HepG2 (cell line): ENCODE measurements around the gene ADGRG1. TPM values are rescaled to one million over a fixed set of nuclear protein-coding genes. Genes with fewer than 3 reads are reported as not detected.

Experiments used
- BRCA1 ChIP-seq: sonication (generic); formaldehyde crosslinking; IDR thresholded peaks from 2 replicates; pipeline ENCODE4 v1.4.0; 2020; ENCODE audit warnings: missing genetic modification reagents
- CBX5 ChIP-seq: sonication (generic); formaldehyde crosslinking; IDR thresholded peaks from 2 replicates; pipeline ENCODE4 v1.4.0; 2020; ENCODE audit warnings: missing genetic modification reagents, borderline replicate concordance
- NONO ChIP-seq, 2 experiments: fragments of 450-650 bp in 1 of 2; sonication (generic) in 1 of 2; formaldehyde crosslinking in 1 of 2; IDR thresholded peaks in 1 of 2; conservative IDR thresholded peaks in 1 of 2; 2 replicates each; pipeline versions ENCODE4 v1.6.1 to v1.8.0; 2017 to 2022; ENCODE audit warnings: mild to moderate bottlenecking in 1 of 2, missing genetic modification reagents in 1 of 2, moderate library complexity in 1 of 2
- REXO4 ChIP-seq: sonication (generic); formaldehyde crosslinking; IDR thresholded peaks from 2 replicates; pipeline ENCODE4 v1.8.0; 2022; ENCODE audit warnings: missing genetic modification reagents, mild to moderate bottlenecking, borderline replicate concordance
- TBL1XR1 ChIP-seq: fragments of 150-350 bp; IDR thresholded peaks from 2 replicates; pipeline ENCODE4 v1.6.1; 2014; ENCODE audit warnings: borderline replicate concordance, low read length; ENCODE audit not compliant: partially characterized antibody
- TBP ChIP-seq: sonication (generic); formaldehyde crosslinking; IDR thresholded peaks from 2 replicates; pipeline ENCODE4 v1.5.0; 2020; ENCODE audit warnings: missing genetic modification reagents
- polyA plus RNA-seq, 8 experiments: library from polyadenylated mRNA; depleted of rRNA in 3 of 8; stranded (reverse) in 7 of 8; unstranded in 1 of 8; fragments of >200 nt; fragmentation: Illumina TruSeq in 4 of 8; extraction: Trizol in 4 of 8; gene quantifications; 2 replicates each; pipeline versions ENCODE4 v1.2.1 to v1.2.3, GENCODE V29; 2011 to 2016; ENCODE audit warnings: low read depth in 4 of 8, missing spikeins in 1 of 8, mixed read lengths in 1 of 8; ENCODE audit not compliant: insufficient read depth in 1 of 8
- total RNA-seq, 5 experiments: library from RNA; depleted of rRNA; stranded (reverse); fragments of >200 nt; fragmentation: Illumina TruSeq; extraction: Trizol; gene quantifications; 2 replicates each; pipeline ENCODE4 v1.2.3, GENCODE V29; 2016; ENCODE audit warnings: low read depth in 1 of 5
- TF ChIP-seq, protein P1 (sequence below): IDR thresholded peaks from 2 replicates; pipeline ENCODE4 v1.6.1; 2018; ENCODE audit warnings: missing genetic modification reagents, mild to moderate bottlenecking, missing compliant biosample characterization
- TF ChIP-seq, protein P2 (sequence below), 2 experiments: sonication (generic) in 1 of 2; formaldehyde crosslinking in 1 of 2; IDR thresholded peaks; 2 replicates each; pipeline versions ENCODE4 v1.6.1 to v1.9.0; 2014 to 2022; ENCODE audit warnings: antibody characterized with exemption in 1 of 2, borderline replicate concordance in 1 of 2, inconsistent platforms in 1 of 2, low read depth in 1 of 2, missing genetic modification reagents in 1 of 2
- TF ChIP-seq, protein P3 (sequence below): sonication (generic); formaldehyde crosslinking; IDR thresholded peaks from 2 replicates; pipeline ENCODE4 v1.4.0; 2020; ENCODE audit warnings: missing genetic modification reagents, borderline replicate concordance

The ADGRG1 gene
- total and polyA plus RNA-seq, 2 of the 13 experiments (the other 11 are each of a cell fraction or from before 2014, with no cell fraction given) = 2.7 to 5.9 TPM

DNA sequence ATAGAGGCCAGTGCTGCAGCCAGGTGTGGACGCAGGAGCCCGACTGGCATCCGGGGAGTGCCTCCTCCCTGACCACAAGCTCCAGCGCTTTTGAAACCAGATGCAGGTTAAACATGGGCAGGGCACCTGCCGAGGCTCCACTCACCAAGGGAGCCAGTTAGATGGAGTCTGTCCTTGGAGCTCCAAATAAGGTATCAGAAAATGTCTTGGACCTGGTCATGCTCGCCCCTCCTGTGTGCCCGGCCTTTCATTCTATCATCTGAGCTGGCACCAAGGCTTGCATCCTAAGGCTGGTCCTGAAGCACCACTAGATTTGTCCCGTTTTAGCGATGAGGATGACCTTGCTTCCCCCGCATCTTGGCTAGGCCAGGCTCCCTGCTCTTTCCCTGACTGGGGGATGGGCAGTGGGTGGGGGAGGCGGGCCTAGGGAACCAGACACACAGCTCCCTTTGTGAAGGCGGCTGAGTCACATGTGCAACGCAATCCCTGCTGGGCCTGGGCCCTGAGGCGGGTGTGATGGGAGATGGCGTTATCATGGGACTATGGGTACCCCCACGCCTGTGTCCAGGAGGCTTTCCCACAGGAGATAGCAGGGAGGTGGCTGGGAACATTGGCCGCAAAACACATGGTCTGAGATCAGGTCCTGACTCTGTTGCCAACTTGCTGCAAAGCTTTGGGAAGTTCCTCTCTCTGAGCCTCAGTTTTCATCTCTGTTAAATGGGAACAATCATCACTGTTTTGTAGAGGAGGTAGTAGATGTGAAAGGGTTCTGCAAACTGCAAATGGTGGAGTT, 5.0 kb upstream of the ADGRG1 start (continued):
- TF ChIP-seq, protein P1, sequence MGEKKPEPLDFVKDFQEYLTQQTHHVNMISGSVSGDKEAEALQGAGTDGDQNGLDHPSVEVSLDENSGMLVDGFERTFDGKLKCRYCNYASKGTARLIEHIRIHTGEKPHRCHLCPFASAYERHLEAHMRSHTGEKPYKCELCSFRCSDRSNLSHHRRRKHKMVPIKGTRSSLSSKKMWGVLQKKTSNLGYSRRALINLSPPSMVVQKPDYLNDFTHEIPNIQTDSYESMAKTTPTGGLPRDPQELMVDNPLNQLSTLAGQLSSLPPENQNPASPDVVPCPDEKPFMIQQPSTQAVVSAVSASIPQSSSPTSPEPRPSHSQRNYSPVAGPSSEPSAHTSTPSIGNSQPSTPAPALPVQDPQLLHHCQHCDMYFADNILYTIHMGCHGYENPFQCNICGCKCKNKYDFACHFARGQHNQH (CRISPR knock-in tag) = peak; percentile 31; the same call in 1 of the 2 replicates
- peak; percentile 14; the same call in 1 of the 2 replicates for TF ChIP-seq CBX5 (CRISPR knock-in tag)
- TF ChIP-seq TBP = no peak
- no peak for TF ChIP-seq BRCA1 (CRISPR knock-in tag)
- TF ChIP-seq REXO4 (CRISPR knock-in tag) = no peak
- TF ChIP-seq NONO (IDR thresholded peaks at IDR 0.05) = no peak
- 0 out of 2 replicates have a peak, but pooled peaks have one; percentile 24 for TF ChIP-seq NONO (CRISPR knock-in tag; conservative IDR thresholded peaks at IDR 0.05)
- TF ChIP-seq, protein P2, sequence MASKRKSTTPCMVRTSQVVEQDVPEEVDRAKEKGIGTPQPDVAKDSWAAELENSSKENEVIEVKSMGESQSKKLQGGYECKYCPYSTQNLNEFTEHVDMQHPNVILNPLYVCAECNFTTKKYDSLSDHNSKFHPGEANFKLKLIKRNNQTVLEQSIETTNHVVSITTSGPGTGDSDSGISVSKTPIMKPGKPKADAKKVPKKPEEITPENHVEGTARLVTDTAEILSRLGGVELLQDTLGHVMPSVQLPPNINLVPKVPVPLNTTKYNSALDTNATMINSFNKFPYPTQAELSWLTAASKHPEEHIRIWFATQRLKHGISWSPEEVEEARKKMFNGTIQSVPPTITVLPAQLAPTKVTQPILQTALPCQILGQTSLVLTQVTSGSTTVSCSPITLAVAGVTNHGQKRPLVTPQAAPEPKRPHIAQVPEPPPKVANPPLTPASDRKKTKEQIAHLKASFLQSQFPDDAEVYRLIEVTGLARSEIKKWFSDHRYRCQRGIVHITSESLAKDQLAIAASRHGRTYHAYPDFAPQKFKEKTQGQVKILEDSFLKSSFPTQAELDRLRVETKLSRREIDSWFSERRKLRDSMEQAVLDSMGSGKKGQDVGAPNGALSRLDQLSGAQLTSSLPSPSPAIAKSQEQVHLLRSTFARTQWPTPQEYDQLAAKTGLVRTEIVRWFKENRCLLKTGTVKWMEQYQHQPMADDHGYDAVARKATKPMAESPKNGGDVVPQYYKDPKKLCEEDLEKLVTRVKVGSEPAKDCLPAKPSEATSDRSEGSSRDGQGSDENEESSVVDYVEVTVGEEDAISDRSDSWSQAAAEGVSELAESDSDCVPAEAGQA (IDR thresholded peaks at IDR 0.05; ENCODE audit: low read depth) = no peak
- TF ChIP-seq, protein P2 (CRISPR knock-in tag; IDR thresholded peaks at IDR 0.05; ENCODE audit: borderline replicate concordance) = no peak
- TF ChIP-seq TBL1XR1 = peak; percentile 50
- TF ChIP-seq, protein P3, sequence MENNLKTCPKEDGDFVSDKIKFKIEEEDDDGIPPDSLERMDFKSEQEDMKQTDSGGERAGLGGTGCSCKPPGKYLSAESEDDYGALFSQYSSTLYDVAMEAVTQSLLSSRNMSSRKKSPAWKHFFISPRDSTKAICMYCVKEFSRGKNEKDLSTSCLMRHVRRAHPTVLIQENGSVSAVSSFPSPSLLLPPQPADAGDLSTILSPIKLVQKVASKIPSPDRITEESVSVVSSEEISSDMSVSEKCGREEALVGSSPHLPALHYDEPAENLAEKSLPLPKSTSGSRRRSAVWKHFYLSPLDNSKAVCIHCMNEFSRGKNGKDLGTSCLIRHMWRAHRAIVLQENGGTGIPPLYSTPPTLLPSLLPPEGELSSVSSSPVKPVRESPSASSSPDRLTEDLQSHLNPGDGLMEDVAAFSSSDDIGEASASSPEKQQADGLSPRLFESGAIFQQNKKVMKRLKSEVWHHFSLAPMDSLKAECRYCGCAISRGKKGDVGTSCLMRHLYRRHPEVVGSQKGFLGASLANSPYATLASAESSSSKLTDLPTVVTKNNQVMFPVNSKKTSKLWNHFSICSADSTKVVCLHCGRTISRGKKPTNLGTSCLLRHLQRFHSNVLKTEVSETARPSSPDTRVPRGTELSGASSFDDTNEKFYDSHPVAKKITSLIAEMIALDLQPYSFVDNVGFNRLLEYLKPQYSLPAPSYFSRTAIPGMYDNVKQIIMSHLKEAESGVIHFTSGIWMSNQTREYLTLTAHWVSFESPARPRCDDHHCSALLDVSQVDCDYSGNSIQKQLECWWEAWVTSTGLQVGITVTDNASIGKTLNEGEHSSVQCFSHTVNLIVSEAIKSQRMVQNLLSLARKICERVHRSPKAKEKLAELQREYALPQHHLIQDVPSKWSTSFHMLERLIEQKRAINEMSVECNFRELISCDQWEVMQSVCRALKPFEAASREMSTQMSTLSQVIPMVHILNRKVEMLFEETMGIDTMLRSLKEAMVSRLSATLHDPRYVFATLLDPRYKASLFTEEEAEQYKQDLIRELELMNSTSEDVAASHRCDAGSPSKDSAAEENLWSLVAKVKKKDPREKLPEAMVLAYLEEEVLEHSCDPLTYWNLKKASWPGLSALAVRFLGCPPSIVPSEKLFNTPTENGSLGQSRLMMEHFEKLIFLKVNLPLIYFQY (CRISPR knock-in tag) = no peak
